RWPE2 (cell line): ENCODE results near the gene ESR1.

Source experiments
- ATAC-seq: fragments of 200-7000 bp; cut with Tn5 transposase; 3 replicates; pipeline ENCODE4 v1.9.1; 2021; ENCODE audit warnings: low read depth
- DNase-seq: peaks from one replicate; pipeline ENCODE4 v3.0.0-alpha.2; 2020; ENCODE audit warnings: low spot score
- H3K27ac ChIP-seq: fragments of 450-650 bp; 2 replicates; pipeline ENCODE4 v1.5.1; 2017; ENCODE audit warnings: mild to moderate bottlenecking; ENCODE audit not compliant: poor library complexity, severe bottlenecking
- H3K27me3 ChIP-seq: fragments of 250-450 bp; sonication (Bioruptor Pico); 2 replicates; pipeline ENCODE4 v1.5.1; 2021; ENCODE audit warnings: mild to moderate bottlenecking, moderate library complexity; ENCODE audit not compliant: insufficient read depth, poor library complexity, severe bottlenecking
- H3K36me3 ChIP-seq: fragments of 250-450 bp; sonication (Bioruptor Pico); 2 replicates; pipeline ENCODE4 v1.5.1; 2020; ENCODE audit warnings: low read depth, mild to moderate bottlenecking, moderate library complexity
- H3K4me1 ChIP-seq: fragments of 250-450 bp; sonication (Bioruptor Pico); 2 replicates; pipeline ENCODE4 v1.5.1; 2021; ENCODE audit warnings: mild to moderate bottlenecking, moderate library complexity; ENCODE audit not compliant: insufficient read depth, poor library complexity, severe bottlenecking
- H3K4me3 ChIP-seq: fragments of 250-450 bp; sonication (Bioruptor Pico); 2 replicates; pipeline ENCODE4 v1.5.1; 2021; ENCODE audit warnings: mild to moderate bottlenecking, moderate library complexity; ENCODE audit not compliant: severe bottlenecking
- H3K9me3 ChIP-seq: fragments of 250-450 bp; sonication (Bioruptor Pico); 2 replicates; pipeline ENCODE4 v1.5.1; 2021; ENCODE audit warnings: mild to moderate bottlenecking, moderate library complexity; ENCODE audit not compliant: severe bottlenecking
- CTCF ChIP-seq: fragments of 450-650 bp; IDR thresholded peaks from one replicate; pipeline ENCODE4 v1.5.1; 2017; ENCODE audit warnings: mild to moderate bottlenecking, moderate library complexity; ENCODE audit not compliant: poor library complexity, severe bottlenecking

Gene ESR1

GRCh38 chr6:152155792-152156191 is 348.3 kb downstream of the ESR1 start:
- no peaks in the 10 kb centered on the region for H3K4me1 ChIP-seq
- no peak overlapping the region for H3K27ac ChIP-seq
- H3K36me3 ChIP-seq: no peaks in the 10 kb centered on the region
- ATAC-seq (no peak), DNase-seq (no peak)
- H3K9me3 ChIP-seq: no peaks in the 10 kb centered on the region
- TF ChIP-seq CTCF: no peak
- H3K4me3 ChIP-seq: no peak overlapping the region
- H3K27me3 ChIP-seq: no peaks in the 10 kb centered on the region

- DNase-seq (no peak), ATAC-seq (no peak)
- no peak for TF ChIP-seq CTCF
Observed at GRCh38 chr6:152160346-152160745, 352.9 kb downstream of the ESR1 start.

GRCh38 chr6:152161501-152161900 is 354.0 kb downstream of the ESR1 start:
- H3K36me3 ChIP-seq: no peaks in the 10 kb centered on the region

More at GRCh38 chr6:152160346-152160745, 352.9 kb downstream of the ESR1 start:
- Histone ChIP-seq H3K4me3 (no peak overlapping the region), H3K36me3 (no peaks in the 10 kb centered on the region), H3K27ac (no peak overlapping the region), H3K27me3 (no peaks in the 10 kb centered on the region), H3K9me3 (no peaks in the 10 kb centered on the region), H3K4me1 (no peaks in the 10 kb centered on the region)

GRCh38 chr6:152164957-152165356 is 357.5 kb downstream of the ESR1 start:
- H3K27ac ChIP-seq: no peak overlapping the region
- DNase-seq: no peak
- no peaks in the 10 kb centered on the region for H3K36me3 ChIP-seq
- no peak for ATAC-seq
- no peaks in the 10 kb centered on the region for H3K4me1 ChIP-seq
- H3K4me3 ChIP-seq: no peak overlapping the region
- no peak for TF ChIP-seq CTCF
- H3K27me3 ChIP-seq: no peaks in the 10 kb centered on the region
- H3K9me3 ChIP-seq: no peaks in the 10 kb centered on the region

More at GRCh38 chr6:152161501-152161900, 354.0 kb downstream of the ESR1 start:
- Histone ChIP-seq H3K27me3 (no peaks in the 10 kb centered on the region), H3K4me1 (no peaks in the 10 kb centered on the region), H3K27ac (no peak overlapping the region), H3K9me3 (no peaks in the 10 kb centered on the region), H3K4me3 (no peak overlapping the region)
- no peak for TF ChIP-seq CTCF
- ATAC-seq (peak; percentile 31; the same call in 1 of the 3 replicates), DNase-seq (no peak)

GRCh38 chr6:152166497-152166896 is 359.0 kb downstream of the ESR1 start:
- no peaks in the 10 kb centered on the region for H3K9me3 ChIP-seq
- no peak overlapping the region for H3K27ac ChIP-seq
- H3K4me3 ChIP-seq: no peak overlapping the region
- no peak for ATAC-seq
- no peak for TF ChIP-seq CTCF
- no peaks in the 10 kb centered on the region for H3K27me3 ChIP-seq
- no peaks in the 10 kb centered on the region for H3K36me3 ChIP-seq
- no peak for DNase-seq
- H3K4me1 ChIP-seq: no peaks in the 10 kb centered on the region
